GM19467 (cell line): ENCODE results near the gene CDCA5.

Experiments used
- ATAC-seq: cut with Tn5 transposase; IDR thresholded peaks from one replicate; pipeline ENCODE4 v1.9.1; 2021; ENCODE audit warnings: mild to moderate bottlenecking, moderate library complexity; ENCODE audit not compliant: unreplicated experiment

Gene CDCA5

GRCh38 chr11:65077451-65077850 lies 6.4 kb downstream of the CDCA5 start:
- no peak for ATAC-seq

- no peak for ATAC-seq
These were observed 11.2 kb downstream of the CDCA5 start for GRCh38 chr11:65072631-65072966.

- no peak for ATAC-seq
These were observed 11.8 kb downstream of the CDCA5 start for GRCh38 chr11:65071907-65072630.

- no peak for ATAC-seq
These were observed 14.6 kb downstream of the CDCA5 start for GRCh38 chr11:65069217-65069616.

GRCh38 chr11:65067446-65067845 lies 16.4 kb downstream of the CDCA5 start:
- no peak for ATAC-seq

GRCh38 chr11:65066805-65067291 lies 17.0 kb downstream of the CDCA5 start:
- no peak for ATAC-seq

- ATAC-seq, result no peak
These were observed 17.5 kb downstream of the CDCA5 start for GRCh38 chr11:65066315-65066714.

- no peak for ATAC-seq
These were observed 18.0 kb downstream of the CDCA5 start for GRCh38 chr11:65065851-65066250.

- ATAC-seq, result no peak
These were observed 19.0 kb downstream of the CDCA5 start for GRCh38 chr11:65064847-65065240.

- ATAC-seq, result no peak
These were observed 20.3 kb downstream of the CDCA5 start for GRCh38 chr11:65063532-65063931.

- no peak for ATAC-seq
These were observed 22.9 kb downstream of the CDCA5 start for GRCh38 chr11:65060913-65061408.

- no peak for ATAC-seq
These were observed 23.6 kb downstream of the CDCA5 start for GRCh38 chr11:65059959-65060824.

- no peak for ATAC-seq
These were observed 24.3 kb downstream of the CDCA5 start for GRCh38 chr11:65059523-65059922.

GRCh38 chr11:65058419-65059054 lies 25.3 kb downstream of the CDCA5 start, which contains the start of gene NAALADL1:
Gene NAALADL1 (minus strand): TSS chr11:65058553. CDS start chr11:65058521, 32 bp downstream.
- no peak for ATAC-seq

GRCh38 chr11:65058012-65058411 lies 25.8 kb downstream of the CDCA5 start:
- no peak for ATAC-seq

- ATAC-seq, result no peak
These were observed 26.3 kb downstream of the CDCA5 start for GRCh38 chr11:65057526-65057925.

- no peak for ATAC-seq
These were observed 26.8 kb downstream of the CDCA5 start for GRCh38 chr11:65056999-65057398.

GRCh38 chr11:65055538-65055937 lies 28.3 kb downstream of the CDCA5 start:
- ATAC-seq, result no peak

- no peak for ATAC-seq
These were observed 29.9 kb downstream of the CDCA5 start for GRCh38 chr11:65053827-65054508.

- no peak for ATAC-seq
These were observed 32.4 kb downstream of the CDCA5 start for GRCh38 chr11:65051398-65051858.
